HFFc6 (cell line): ENCODE results near the gene SAMD1. TPM values are rescaled to one million over a fixed set of nuclear protein-coding genes. Genes with fewer than 3 reads are reported as not detected.

ENCODE experiments used
- DNase-seq: peaks from one replicate; pipeline ENCODE4 v3.0.0-alpha.2; 2018
- H3K27ac Mint-ChIP-seq: 2 replicates; pipeline ENCODE4 v1.8.0; 2020; ENCODE audit warnings: mild to moderate bottlenecking, mixed read lengths
- H3K27me3 Mint-ChIP-seq: 2 replicates; pipeline ENCODE4 v1.8.0; 2021; ENCODE audit warnings: mild to moderate bottlenecking, moderate library complexity, mixed read lengths; ENCODE audit not compliant: insufficient read depth
- H3K36me3 Mint-ChIP-seq: 2 replicates; pipeline ENCODE4 v1.8.0; 2021; ENCODE audit warnings: low read depth, mixed read lengths
- H3K4me1 Mint-ChIP-seq: 2 replicates; pipeline ENCODE4 v1.8.0; 2020; ENCODE audit warnings: low read depth, mixed read lengths
- H3K4me3 Mint-ChIP-seq: 2 replicates; pipeline ENCODE4 v1.8.0; 2020; ENCODE audit warnings: mild to moderate bottlenecking, moderate library complexity, mixed read lengths
- H3K9me3 Mint-ChIP-seq: 2 replicates; pipeline ENCODE4 v1.8.0; 2020; ENCODE audit warnings: mild to moderate bottlenecking, mixed read lengths
- CTCF ChIP-seq: fragments of 200-600 bp; sonication (generic); IDR thresholded peaks from 2 replicates; pipeline ENCODE4 v1.5.0; 2021; ENCODE audit warnings: antibody characterized with exemption, mild to moderate bottlenecking
- total RNA-seq, 6 experiments: library from RNA; stranded (reverse); fragmentation: NEBNext Ultra II Directional; extraction: Animal tissue kit (Norgen Biotek cat#: 25700); gene quantifications; 2 replicates in 1 of 6; 3 replicates in 5 of 6; pipeline ENCODE4 v1.2.3, GENCODE V29; 2021

Gene SAMD1
- total RNA-seq, 6 experiments from 2014 or later, result 33.0 to 48.6 (median 35.9) TPM

- Mint-ChIP-seq H3K4me1 (peaks cover 15% of the 10 kb centered on the region), H3K4me3 (peak overlapping the region; percentile 93), H3K9me3 (peaks cover 20% of the 10 kb centered on the region), H3K36me3 (peaks cover 28% of the 10 kb centered on the region), H3K27me3 (peaks cover 5% of the 10 kb centered on the region), H3K27ac (peak overlapping the region; percentile 83)
- no peak for DNase-seq
- TF ChIP-seq CTCF, result no peak
These were observed 1.4 kb upstream of the SAMD1 start for GRCh38 chr19:14091813-14092462.

- H3K36me3 Mint-ChIP-seq, result peaks cover 24% of the 10 kb centered on the region
- H3K4me1 Mint-ChIP-seq, result peaks cover 15% of the 10 kb centered on the region
- peaks cover 5% of the 10 kb centered on the region for H3K27me3 Mint-ChIP-seq
- H3K4me3 Mint-ChIP-seq, result peak overlapping the region; percentile 93
- DNase-seq, result peak; percentile 43
- peaks cover 20% of the 10 kb centered on the region for H3K9me3 Mint-ChIP-seq
- peak; percentile 61 for TF ChIP-seq CTCF
- H3K27ac Mint-ChIP-seq, result peak overlapping the region; percentile 83
These were observed 696 bp upstream of the SAMD1 start for GRCh38 chr19:14091081-14091812.

GRCh38 chr19:14089662-14090508 lies 666 bp downstream of the SAMD1 start:
- TF ChIP-seq CTCF, result no peak; the same call in 1 of the 2 replicates
- peak; percentile 50 for DNase-seq
- Mint-ChIP-seq H3K27me3 (peaks cover 5% of the 10 kb centered on the region), H3K27ac (peak overlapping the region; percentile 77), H3K36me3 (peaks cover 22% of the 10 kb centered on the region), H3K4me3 (peak overlapping the region; percentile 84), H3K4me1 (peaks cover 15% of the 10 kb centered on the region), H3K9me3 (peaks cover 19% of the 10 kb centered on the region)

- Mint-ChIP-seq H3K36me3 (peaks cover 16% of the 10 kb centered on the region), H3K4me1 (peaks cover 15% of the 10 kb centered on the region), H3K9me3 (peaks cover 14% of the 10 kb centered on the region), H3K4me3 (peak overlapping the region; percentile 84), H3K27ac (peak overlapping the region; percentile 49; the same call in 1 of the 2 replicates), H3K27me3 (peaks cover 5% of the 10 kb centered on the region)
- peak; percentile 30; the same call in 1 of the 2 replicates for TF ChIP-seq CTCF
- no peak for DNase-seq
These were observed 1.2 kb downstream of the SAMD1 start for GRCh38 chr19:14089412-14089661.

GRCh38 chr19:14088634-14089411 lies 1.7 kb downstream of the SAMD1 start:
- Mint-ChIP-seq H3K27ac (peak overlapping the region; percentile 49; the same call in 1 of the 2 replicates), H3K4me1 (peaks cover 15% of the 10 kb centered on the region), H3K9me3 (peaks cover 9% of the 10 kb centered on the region), H3K27me3 (peaks cover 5% of the 10 kb centered on the region), H3K36me3 (peaks cover 14% of the 10 kb centered on the region), H3K4me3 (peak overlapping the region; percentile 84)
- no peak for TF ChIP-seq CTCF
- DNase-seq, result no peak
